Neutrophil (primary cell): ENCODE measurements around the gene TP73.
A peak's percentile ranks its signal among the peaks of the same experiment; 100 is the strongest.

Experiments used
- H3K27ac ChIP-seq: fragments of 200-600 bp; sonication (generic); 2 replicates; pipeline ENCODE4 v1.5.1; 2016; ENCODE audit warnings: mild to moderate bottlenecking, moderate library complexity
- H3K27me3 ChIP-seq: fragments of 200-600 bp; sonication (generic); 2 replicates; pipeline ENCODE4 v1.6.0; 2016; ENCODE audit warnings: mild to moderate bottlenecking
- H3K36me3 ChIP-seq: fragments of 200-600 bp; sonication (generic); 2 replicates; pipeline ENCODE4 v1.5.1; 2017
- H3K4me1 ChIP-seq, 2 experiments: fragments of 200-600 bp in 1 of 2; sonication (generic) in 1 of 2; 1 replicate in 1 of 2; 2 replicates in 1 of 2; pipeline versions ENCODE4 v1.5.1 to v1.6.1; 2013 to 2016; ENCODE audit warnings: low read depth in 1 of 2, low read length in 1 of 2, mild to moderate bottlenecking in 1 of 2, moderate library complexity in 1 of 2; ENCODE audit not compliant: control insufficient read depth in 1 of 2, insufficient read depth in 1 of 2
- H3K4me3 ChIP-seq, 2 experiments: fragments of 200-600 bp in 1 of 2; sonication (generic) in 1 of 2; 1 replicate in 1 of 2; 2 replicates in 1 of 2; pipeline ENCODE4 v1.5.1; 2013 to 2016; ENCODE audit warnings: low read depth in 1 of 2, low read length in 1 of 2, mild to moderate bottlenecking in 1 of 2, moderate library complexity in 1 of 2
- H3K9me3 ChIP-seq: fragments of 200-600 bp; sonication (generic); 2 replicates; pipeline ENCODE4 v1.5.1; 2016
- CTCF ChIP-seq: fragments of 200-600 bp; sonication (generic); IDR thresholded peaks from 2 replicates; pipeline ENCODE4 v1.5.1; 2016; ENCODE audit warnings: antibody characterized with exemption

TP73 gene

GRCh38 chr1:3627515-3628253 is 24.6 kb upstream of the TP73 start:
- H3K4me1 ChIP-seq, result peaks cover 26 to 30% of the 10 kb centered on the region in 2 experiments
- H3K36me3 ChIP-seq, result peaks cover 68% of the 10 kb centered on the region
- TF ChIP-seq CTCF, result no peak
- H3K9me3 ChIP-seq, result no peaks in the 10 kb centered on the region
- no peaks in the 10 kb centered on the region for H3K27me3 ChIP-seq
- no peak overlapping the region for H3K27ac ChIP-seq
- no peak overlapping the region for H3K4me3 ChIP-seq

DNA sequence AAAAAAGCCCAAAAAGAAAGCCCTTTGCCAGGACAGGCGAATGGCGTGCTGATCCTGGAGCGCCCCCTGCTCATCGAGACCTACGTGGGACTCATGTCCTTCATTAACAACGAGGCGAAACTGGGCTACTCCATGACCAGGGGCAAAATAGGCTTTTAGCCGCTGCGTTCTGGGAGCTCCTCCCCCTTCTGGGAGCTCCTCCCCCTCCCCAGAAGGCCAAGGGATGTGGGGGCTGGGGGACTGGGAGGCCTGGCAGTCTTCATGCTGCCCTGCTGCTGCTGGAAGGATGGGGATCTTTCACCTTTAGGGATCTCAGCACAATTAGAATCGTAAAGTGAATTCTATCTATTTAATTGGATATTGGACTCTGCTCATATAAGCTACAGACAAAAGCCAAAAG is 23.9 kb upstream of the TP73 start:
- peaks cover 18 to 23% of the 10 kb centered on the region in 2 experiments for H3K4me1 ChIP-seq
- H3K4me3 ChIP-seq, result no peak overlapping the region
- no peak for TF ChIP-seq CTCF
- no peaks in the 10 kb centered on the region for H3K27me3 ChIP-seq
- H3K36me3 ChIP-seq, result peaks cover 75% of the 10 kb centered on the region
- no peak overlapping the region for H3K27ac ChIP-seq
- no peaks in the 10 kb centered on the region for H3K9me3 ChIP-seq

DNA sequence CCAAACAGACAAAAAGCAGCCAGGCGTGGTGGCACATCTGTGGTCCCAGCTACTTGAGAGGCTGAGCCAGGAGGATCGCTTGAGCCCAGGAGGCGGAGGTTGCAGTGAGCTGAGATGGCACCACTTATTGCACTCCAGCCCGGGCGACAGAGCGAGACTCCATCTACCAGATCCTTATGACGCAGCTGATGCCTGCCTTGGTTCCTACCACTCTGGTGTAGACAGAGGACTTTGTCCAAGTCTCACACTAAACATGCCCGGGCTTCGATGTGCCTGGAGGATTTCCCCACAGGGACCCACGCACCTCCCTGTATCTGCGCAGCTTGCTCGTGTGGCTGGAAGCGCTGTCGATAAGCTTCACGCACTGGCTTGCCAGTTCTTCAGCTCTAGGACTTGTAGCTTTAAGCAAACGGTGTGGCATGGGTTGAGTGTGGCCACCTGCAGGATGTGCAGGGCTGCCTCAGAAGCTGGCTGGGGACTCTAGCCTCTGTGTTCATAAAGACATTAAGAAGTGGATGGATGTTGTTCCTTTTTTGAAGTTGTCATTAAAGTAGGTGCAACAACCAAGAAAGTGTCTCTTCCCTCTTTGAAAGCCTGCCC is 22.7 kb upstream of the TP73 start:
- Histone ChIP-seq H3K9me3 (no peaks in the 10 kb centered on the region), H3K36me3 (peaks cover 88% of the 10 kb centered on the region), H3K4me1 (peaks cover 11 to 15% of the 10 kb centered on the region in 2 experiments), H3K27me3 (no peaks in the 10 kb centered on the region), H3K4me3 (no peak overlapping the region), H3K27ac (peak overlapping the region; percentile 49)
- no peak for TF ChIP-seq CTCF

GRCh38 chr1:3630161-3630611 is 22.1 kb upstream of the TP73 start:
- Histone ChIP-seq H3K36me3 (peaks cover 93% of the 10 kb centered on the region), H3K27me3 (no peaks in the 10 kb centered on the region), H3K4me3 (no peak overlapping the region), H3K27ac (peak overlapping the region; percentile 49), H3K9me3 (no peaks in the 10 kb centered on the region), H3K4me1 (peaks cover 11 to 15% of the 10 kb centered on the region in 2 experiments)
- no peak for TF ChIP-seq CTCF

DNA sequence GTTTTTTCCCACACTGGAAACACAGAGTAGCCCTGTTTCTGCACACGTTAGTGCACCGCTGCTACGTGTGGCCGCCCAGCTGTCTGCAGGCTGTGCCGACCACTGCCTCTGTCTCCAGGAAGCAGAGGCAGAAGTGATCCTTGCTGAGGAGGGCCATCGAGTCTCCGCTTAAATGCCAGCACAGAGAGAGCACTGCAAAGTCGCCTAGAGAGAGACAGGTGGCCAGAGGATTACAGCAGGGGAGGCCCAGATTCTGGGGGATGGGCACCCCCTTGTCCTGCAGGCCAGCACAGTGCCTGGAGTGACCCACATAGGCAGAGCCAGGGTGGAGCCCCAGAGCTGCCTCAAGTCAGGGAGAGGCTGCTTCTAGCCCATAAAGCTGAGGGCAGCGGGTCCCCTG is 21.4 kb upstream of the TP73 start:
- no peak for TF ChIP-seq CTCF

More for the DNA sequence above, 21.4 kb upstream of the TP73 start:
- Histone ChIP-seq H3K27ac (peak overlapping the region; percentile 49), H3K9me3 (no peaks in the 10 kb centered on the region), H3K4me3 (no peak overlapping the region), H3K27me3 (no peaks in the 10 kb centered on the region), H3K4me1 (peaks cover 4 to 8% of the 10 kb centered on the region in 2 experiments), H3K36me3 (peaks cover 99% of the 10 kb centered on the region)
